ENCODE results near the gene GRID1.

The GRID1 gene

DNA sequence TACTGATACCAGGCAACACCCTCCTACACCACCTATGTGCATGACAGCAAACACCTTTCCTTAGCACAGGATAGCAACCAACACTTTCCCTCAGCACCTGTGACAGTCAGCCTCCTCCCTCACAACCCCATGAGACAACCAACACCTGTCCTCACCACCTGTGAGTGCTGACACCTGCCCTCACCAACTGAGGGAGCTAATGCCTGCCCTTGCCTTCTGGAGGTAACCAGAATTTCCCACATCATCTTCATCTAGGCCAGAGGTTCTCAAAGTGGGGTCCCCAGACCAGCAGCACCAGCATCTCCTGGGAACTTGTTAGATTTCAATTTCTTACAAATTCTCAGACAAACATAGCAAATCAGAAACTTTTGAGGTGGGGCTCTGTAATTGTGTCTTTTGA is 112.5 kb downstream of the GRID1 start:
- no peaks in the 10 kb centered on the region for H3K4me1 ChIP-seq
- no peaks in the 10 kb centered on the region for H3K27me3 ChIP-seq (ENCODE audit: low read depth)
- DNase-seq (ENCODE audit: low spot score in 2 of 2): no peak
- in situ Hi-C loops (cut with MboI; ENCODE audit: low sequenced_read_pairs): no loop called here
- no peaks in the 10 kb centered on the region for H3K9me3 ChIP-seq
- H3K4me3 ChIP-seq: no peak overlapping the region
- no peaks in the 10 kb centered on the region for H3K36me3 ChIP-seq (replicated peaks)

DNA sequence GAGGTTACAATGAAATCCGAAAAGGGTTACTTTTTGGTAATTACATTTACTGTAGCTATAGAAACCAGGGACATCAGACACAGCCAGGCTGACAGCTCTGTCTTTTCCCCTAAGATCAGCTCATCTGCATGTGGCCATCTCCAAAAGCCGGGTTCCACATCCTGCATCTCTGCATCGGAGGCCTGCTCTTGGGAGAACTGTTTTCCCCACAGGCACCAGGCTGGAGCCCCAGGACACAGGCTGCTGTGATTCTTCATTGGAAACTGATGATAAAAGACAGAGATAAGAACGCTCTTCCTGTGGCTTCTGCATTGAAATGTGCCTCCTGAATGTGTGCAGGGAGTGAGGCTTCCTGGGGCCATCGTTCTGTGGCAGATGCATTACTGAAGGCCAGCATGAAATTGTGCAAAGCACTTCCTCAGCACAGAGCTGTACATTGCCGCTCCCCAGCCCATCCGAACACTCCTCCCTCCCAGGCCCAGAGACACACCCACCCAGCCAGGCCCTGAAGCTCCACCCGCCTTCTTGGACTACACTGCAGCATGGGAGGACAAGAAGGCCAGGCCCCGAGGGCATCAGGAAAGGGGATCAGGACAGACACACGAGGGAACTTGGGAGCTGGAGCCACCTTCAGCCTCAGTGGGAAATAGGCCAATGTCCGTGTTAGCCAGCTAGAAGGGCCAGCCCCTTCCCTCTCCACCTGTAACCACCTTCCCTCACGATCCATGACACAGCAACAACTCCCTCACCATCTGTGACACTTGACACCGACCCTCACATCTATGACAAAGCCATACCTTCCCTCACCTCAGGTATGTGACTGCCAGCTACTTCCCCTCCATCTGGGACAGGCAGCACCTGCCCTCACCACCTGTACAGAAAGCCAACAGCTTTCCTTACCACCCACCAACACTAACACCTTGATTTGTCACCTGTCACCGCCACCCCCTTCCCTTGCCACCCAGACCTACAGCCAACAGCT is 113.2 kb downstream of the GRID1 start:
- no peaks in the 10 kb centered on the region for H3K27me3 ChIP-seq (ENCODE audit: low read depth)
- H3K36me3 ChIP-seq (replicated peaks): no peaks in the 10 kb centered on the region
- H3K4me1 ChIP-seq: no peaks in the 10 kb centered on the region
- in situ Hi-C loops (cut with MboI; ENCODE audit: low sequenced_read_pairs): no loop called here
- DNase-seq (ENCODE audit: low spot score in 2 of 2): peak in 1 of 2 experiments; percentile 38
- no peak overlapping the region for H3K4me3 ChIP-seq
- no peaks in the 10 kb centered on the region for H3K9me3 ChIP-seq

DNA sequence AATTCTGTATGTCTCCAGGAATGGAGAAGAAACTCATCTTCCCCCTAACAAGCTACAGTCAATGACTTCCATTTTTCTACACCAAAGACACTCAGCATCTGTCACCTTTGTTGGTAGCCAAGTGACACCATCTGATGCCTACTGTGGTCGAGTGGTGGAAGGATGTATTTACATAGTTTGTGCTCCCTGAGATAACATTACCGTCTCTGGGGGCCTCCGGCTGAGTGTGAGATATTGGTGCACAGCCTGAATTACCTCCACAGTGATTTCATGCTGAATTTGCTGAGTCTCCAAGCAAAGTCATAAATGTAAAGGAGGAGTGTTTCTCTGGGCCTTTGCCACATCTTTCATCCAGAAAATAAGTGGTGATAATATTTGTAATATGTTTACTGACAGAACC is 114.0 kb downstream of the GRID1 start:
- in situ Hi-C loops (cut with MboI; ENCODE audit: low sequenced_read_pairs): no loop called here
- no peaks in the 10 kb centered on the region for H3K36me3 ChIP-seq (replicated peaks)
- no peaks in the 10 kb centered on the region for H3K4me1 ChIP-seq
- H3K9me3 ChIP-seq: no peaks in the 10 kb centered on the region
- no peak overlapping the region for H3K4me3 ChIP-seq
- no peaks in the 10 kb centered on the region for H3K27me3 ChIP-seq (ENCODE audit: low read depth)
- DNase-seq (ENCODE audit: low spot score in 2 of 2): no peak

DNA sequence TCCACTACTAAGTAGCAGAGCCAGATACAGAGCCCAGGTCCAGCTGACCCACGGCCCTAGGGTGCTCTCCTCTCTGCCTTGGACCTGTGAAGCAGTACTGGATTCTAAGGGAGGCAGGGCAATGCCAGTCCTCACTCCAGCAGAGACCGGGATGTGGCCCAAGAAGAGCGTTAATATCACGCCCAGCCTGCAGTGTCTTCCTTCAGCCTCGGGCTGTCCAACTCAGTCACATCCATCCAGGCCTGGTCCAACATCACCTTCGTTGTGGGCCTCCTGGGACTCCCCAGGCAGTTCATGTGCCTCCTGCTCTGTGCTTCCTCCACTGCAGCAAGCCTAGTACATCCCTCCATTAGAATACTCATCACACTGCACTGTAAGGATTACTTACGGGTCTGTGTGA is 114.5 kb downstream of the GRID1 start:
- no peaks in the 10 kb centered on the region for H3K36me3 ChIP-seq (replicated peaks)
- H3K4me3 ChIP-seq: no peak overlapping the region
- no peaks in the 10 kb centered on the region for H3K9me3 ChIP-seq
- H3K4me1 ChIP-seq: no peaks in the 10 kb centered on the region
- in situ Hi-C loops (cut with MboI; ENCODE audit: low sequenced_read_pairs): no loop called here
- no peak for DNase-seq (ENCODE audit: low spot score in 2 of 2)
- no peaks in the 10 kb centered on the region for H3K27me3 ChIP-seq (ENCODE audit: low read depth)

DNA sequence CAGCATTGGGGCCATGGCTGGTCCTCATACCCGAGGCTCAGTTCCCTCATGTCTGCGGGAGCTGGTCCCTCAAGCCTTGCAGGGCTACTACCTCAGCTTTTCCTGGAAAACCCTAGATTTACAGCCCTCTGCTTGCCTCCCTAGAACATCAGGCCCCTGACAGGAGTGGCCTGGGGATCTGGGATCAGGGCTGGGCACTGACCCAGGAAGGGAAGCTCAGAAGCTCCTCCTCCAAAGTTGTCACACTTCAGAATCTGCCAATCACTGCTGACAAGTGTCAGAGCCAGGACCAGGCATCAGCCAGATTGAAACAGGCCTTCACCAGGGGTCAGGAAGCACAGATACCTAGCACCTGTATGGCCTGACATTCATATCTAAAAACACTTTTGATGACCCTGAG is 115.2 kb downstream of the GRID1 start:
- Histone ChIP-seq H3K36me3 (replicated peaks) (no peaks in the 10 kb centered on the region), H3K9me3 (no peaks in the 10 kb centered on the region), H3K4me3 (no peak overlapping the region), H3K4me1 (no peaks in the 10 kb centered on the region), H3K27me3 (ENCODE audit: low read depth) (no peaks in the 10 kb centered on the region)
- in situ Hi-C loops (cut with MboI; ENCODE audit: low sequenced_read_pairs): no loop called here
- no peak for DNase-seq (ENCODE audit: low spot score in 2 of 2)

DNA sequence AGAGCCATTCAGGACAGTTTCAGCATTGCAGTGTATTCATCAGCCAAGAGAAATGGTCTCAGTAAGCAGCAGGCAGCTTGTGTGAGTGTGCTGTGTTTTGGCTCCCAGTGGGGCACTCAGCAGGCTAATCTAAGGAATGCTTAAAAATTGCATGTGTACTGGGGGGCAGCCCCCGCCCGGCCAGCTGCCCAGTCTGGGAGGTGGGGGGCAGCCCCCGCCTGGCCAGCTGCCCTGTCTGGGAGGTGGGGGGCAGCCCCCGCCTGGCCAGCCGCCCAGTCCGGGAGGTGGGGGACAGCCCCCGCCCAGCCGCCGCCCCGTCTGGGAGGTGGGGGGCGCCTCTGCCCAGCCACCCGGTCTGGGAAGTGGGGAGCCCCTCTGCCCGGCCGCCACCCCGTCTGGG is 116.2 kb downstream of the GRID1 start:
- in situ Hi-C loops (cut with MboI; ENCODE audit: low sequenced_read_pairs): no loop called here
- Histone ChIP-seq H3K27me3 (ENCODE audit: low read depth) (no peaks in the 10 kb centered on the region), H3K9me3 (no peaks in the 10 kb centered on the region), H3K4me1 (no peaks in the 10 kb centered on the region), H3K4me3 (no peak overlapping the region), H3K36me3 (replicated peaks) (no peaks in the 10 kb centered on the region)
- no peak for DNase-seq (ENCODE audit: low spot score in 2 of 2)

DNA sequence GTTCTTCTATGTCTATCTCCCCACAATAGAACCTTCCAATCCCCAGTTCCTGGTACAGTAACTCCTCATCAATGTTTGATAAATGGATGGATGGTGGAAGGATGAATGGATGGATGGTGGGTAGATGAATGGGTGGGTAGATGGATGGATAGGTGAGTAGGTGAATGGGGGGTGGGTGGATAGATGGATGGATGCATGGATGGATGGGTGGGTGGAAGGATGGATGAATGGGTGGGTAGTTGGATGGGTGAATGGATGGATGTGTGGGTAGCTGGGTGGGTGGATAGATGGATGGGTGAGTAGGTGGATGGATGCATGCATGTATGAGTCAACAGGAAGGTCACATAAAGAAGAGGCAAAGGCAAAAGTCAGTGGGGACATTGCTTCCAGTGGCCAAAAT is 116.8 kb downstream of the GRID1 start:
- Histone ChIP-seq H3K36me3 (replicated peaks) (no peaks in the 10 kb centered on the region), H3K27me3 (ENCODE audit: low read depth) (no peaks in the 10 kb centered on the region), H3K4me3 (no peak overlapping the region), H3K9me3 (no peaks in the 10 kb centered on the region), H3K4me1 (0 out of 2 replicates have a peak, but pooled peaks cover under 1% of the 10 kb centered on the region)
- in situ Hi-C loops (cut with MboI; ENCODE audit: low sequenced_read_pairs): no loop called here
- no peak for DNase-seq (ENCODE audit: low spot score in 2 of 2)

DNA sequence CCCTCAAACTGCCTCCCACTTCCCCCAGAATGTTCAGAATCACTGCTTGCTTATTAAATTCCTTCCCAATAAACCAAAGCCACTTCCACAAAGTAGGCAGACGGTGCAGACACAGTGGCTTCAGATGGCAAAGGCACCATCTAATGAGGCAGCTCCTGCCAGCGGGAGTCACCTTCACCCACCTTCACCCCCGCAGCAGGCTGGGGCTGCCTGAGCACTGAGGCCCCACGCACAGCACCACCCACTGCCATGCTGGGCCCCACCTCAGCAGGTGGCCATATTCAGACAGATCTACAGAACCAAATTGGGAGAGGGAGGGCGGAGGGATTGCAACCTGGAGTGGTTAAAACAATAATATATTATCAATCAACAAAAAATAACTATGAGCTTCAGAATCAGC is 118.5 kb downstream of the GRID1 start:
- no peaks in the 10 kb centered on the region for H3K36me3 ChIP-seq (replicated peaks)
- DNase-seq (ENCODE audit: low spot score in 2 of 2): no peak
- no peak overlapping the region for H3K4me3 ChIP-seq
- peaks cover 10% of the 10 kb centered on the region for H3K4me1 ChIP-seq
- no peaks in the 10 kb centered on the region for H3K9me3 ChIP-seq
- in situ Hi-C loops (cut with MboI; ENCODE audit: low sequenced_read_pairs): no loop called here
- H3K27me3 ChIP-seq (ENCODE audit: low read depth): no peaks in the 10 kb centered on the region

DNA sequence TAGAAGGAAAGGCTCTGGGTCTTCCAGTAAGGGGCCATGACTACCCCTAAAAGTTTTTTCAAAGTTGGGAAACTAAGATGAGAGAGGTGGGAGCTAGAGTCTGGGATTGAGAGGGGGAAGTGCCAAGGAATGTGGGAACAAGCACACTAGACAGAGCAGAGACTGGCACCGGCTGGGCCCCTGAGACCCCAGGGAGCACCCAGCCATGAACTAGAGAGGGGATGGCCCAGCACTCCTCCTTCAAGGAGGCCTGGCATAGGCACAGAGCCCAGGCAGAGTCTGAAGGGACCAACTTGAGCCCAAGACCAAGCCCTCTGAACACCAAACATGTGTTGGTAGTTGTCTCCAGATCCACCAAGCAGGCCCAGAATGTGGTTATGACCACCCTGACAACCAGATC is 119.0 kb downstream of the GRID1 start:
- DNase-seq (ENCODE audit: low spot score in 2 of 2): no peak
- Histone ChIP-seq H3K4me3 (no peak overlapping the region), H3K27me3 (ENCODE audit: low read depth) (no peaks in the 10 kb centered on the region), H3K9me3 (no peaks in the 10 kb centered on the region), H3K4me1 (peaks cover 10% of the 10 kb centered on the region), H3K36me3 (replicated peaks) (no peaks in the 10 kb centered on the region)
- in situ Hi-C loops (cut with MboI; ENCODE audit: low sequenced_read_pairs): no loop called here

DNA sequence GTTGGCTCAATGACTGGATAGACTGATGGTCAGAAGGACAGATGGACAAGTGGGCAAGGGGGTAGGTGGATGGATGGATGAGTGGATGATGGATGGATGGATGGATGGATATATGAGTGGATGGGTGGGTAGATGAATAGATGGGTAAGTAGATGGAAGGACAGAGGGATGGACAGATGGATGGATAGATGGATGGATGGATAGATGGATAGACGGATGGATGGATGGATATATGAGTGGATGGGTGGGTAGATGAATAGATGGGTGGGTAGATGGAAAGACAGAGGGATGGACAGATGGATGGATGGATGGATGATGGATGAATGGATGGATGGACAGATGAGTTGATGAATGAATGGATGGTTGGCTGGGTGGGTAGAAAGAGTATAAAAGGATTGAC is 119.5 kb downstream of the GRID1 start:
- no peaks in the 10 kb centered on the region for H3K27me3 ChIP-seq (ENCODE audit: low read depth)
- in situ Hi-C loops (cut with MboI; ENCODE audit: low sequenced_read_pairs): no loop called here
- no peak overlapping the region for H3K4me3 ChIP-seq

DNA sequence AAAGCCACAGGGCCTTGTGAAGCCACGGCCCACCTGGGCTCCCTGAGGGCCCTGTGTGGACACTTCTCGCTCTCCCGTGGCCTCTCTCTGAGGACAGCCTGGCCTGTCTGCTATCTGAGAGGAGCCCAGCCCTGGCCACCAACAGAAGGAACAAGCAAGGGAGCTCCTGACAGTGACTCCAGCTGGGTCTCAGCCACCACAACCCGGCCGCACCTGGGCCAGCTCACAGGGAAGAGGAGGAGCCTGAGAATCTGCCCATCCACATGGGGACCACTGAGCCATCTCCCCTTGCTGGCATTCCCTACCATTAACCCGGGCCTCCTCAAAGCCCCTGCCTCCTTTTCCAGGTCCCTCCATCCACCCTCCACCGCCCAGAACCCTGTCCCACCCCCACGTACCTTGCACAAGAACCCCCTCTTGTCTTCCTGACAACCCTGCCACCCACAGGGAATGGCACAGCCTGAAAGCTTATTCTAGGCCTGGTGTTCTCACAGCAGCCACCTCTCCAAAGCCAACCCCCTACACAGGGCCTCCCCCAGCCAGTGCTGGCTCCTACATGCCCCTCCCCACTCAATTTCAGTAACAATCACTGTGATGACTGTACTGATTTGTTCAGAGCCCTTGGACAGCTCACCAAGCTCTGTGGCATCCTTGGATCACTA is 120.2 kb downstream of the GRID1 start:
- DNase-seq (ENCODE audit: low spot score in 2 of 2): no peak
- in situ Hi-C loops (cut with MboI; ENCODE audit: low sequenced_read_pairs): no loop called here
- H3K36me3 ChIP-seq (replicated peaks): no peaks in the 10 kb centered on the region
- H3K27me3 ChIP-seq (ENCODE audit: low read depth): no peaks in the 10 kb centered on the region
- no peaks in the 10 kb centered on the region for H3K9me3 ChIP-seq
- peaks cover 10% of the 10 kb centered on the region for H3K4me1 ChIP-seq
- no peak overlapping the region for H3K4me3 ChIP-seq

More for the DNA sequence above, 119.5 kb downstream of the GRID1 start:
- DNase-seq (ENCODE audit: low spot score in 2 of 2): no peak
- Histone ChIP-seq H3K9me3 (no peaks in the 10 kb centered on the region), H3K4me1 (peaks cover 10% of the 10 kb centered on the region), H3K36me3 (replicated peaks) (no peaks in the 10 kb centered on the region)

DNA sequence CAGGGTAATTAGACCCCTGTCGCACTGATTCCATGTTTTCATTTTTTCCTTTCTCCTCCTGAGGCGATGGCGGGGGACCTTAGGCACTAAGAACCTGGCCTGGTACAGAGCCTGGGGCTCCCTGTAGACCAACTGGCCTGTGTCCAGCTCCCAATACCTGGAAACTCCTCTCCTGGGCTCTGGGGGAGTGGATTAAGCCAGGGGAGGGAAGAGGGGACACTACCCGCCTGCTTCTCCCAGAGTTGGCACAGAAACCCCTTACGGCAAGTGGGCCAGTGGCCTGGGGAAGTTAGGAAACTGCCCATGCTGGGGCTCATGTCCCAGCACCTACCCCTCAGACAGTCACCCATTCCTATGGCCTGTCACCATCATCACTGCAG is 121.6 kb downstream of the GRID1 start:
- H3K36me3 ChIP-seq (replicated peaks): no peaks in the 10 kb centered on the region
- H3K9me3 ChIP-seq: no peaks in the 10 kb centered on the region
- peaks cover 10% of the 10 kb centered on the region for H3K4me1 ChIP-seq
- no peaks in the 10 kb centered on the region for H3K27me3 ChIP-seq (ENCODE audit: low read depth)
- no peak for DNase-seq (ENCODE audit: low spot score in 2 of 2)
- H3K4me3 ChIP-seq: no peak overlapping the region
- in situ Hi-C loops (cut with MboI; ENCODE audit: low sequenced_read_pairs): no loop called here

DNA sequence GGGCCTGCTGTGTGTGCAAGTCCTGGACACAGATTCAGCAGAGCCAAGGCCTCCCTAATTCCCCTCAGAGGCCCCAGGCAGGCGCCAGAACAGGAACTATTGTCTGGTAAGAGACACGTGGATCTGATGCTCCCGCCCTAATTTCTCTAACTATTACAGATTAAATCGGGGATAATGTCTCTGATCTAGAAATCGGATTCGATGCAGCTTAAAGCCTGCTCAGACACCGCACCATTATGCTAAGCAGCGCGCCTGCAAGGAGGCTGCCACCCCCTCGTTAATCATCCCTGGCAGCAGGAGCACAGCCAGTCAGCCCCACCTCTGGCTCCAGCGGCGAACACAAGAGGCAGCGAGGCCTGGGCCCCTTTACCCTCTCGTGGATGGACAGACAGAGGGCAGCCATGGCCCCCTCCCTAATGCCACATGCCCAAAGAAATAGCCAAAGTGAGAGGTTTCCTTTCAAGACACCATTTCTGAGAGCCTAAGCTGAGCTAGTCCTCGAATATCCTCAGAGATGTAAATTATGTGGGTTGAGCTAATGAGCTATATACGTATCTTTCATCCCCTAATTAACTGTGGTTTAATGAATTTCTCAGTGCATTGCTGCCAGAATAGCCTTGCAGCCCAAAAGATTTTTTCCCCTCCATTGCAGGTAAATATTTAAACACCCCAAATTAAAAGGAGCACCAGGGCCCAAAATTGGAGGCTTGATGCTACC is 122.1 kb downstream of the GRID1 start:
- peak; percentile 29 to 59 for DNase-seq (ENCODE audit: low spot score in 2 of 2)
- no peaks in the 10 kb centered on the region for H3K9me3 ChIP-seq
- H3K27me3 ChIP-seq (ENCODE audit: low read depth): no peaks in the 10 kb centered on the region
- H3K4me3 ChIP-seq: no peak overlapping the region
- H3K36me3 ChIP-seq (replicated peaks): no peaks in the 10 kb centered on the region
- in situ Hi-C loops (cut with MboI; ENCODE audit: low sequenced_read_pairs): no loop called here
- H3K4me1 ChIP-seq: peaks cover 10% of the 10 kb centered on the region

DNA sequence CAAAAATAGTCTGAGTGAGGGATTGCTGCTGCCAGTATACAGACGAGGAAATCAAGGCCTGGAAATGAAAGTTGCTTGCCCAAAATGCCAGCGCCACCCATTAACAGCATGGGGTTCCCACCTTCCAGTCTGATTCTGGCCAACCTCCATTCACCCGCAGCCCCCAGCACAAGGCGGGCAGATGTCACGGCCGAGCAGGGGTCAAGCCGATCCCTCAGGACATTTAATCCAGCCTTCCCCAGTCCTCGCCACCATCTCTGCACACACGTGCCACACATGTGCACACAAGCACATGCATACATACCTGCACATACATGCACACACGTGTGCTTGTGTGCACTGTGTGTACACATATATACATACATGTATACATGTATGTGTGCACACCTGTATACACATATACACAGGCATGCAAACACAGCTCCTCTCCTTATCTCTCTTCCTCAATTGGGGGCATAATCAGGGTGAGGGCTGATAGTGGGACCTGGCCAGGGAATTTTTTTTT is 122.9 kb downstream of the GRID1 start:
- H3K36me3 ChIP-seq (replicated peaks): no peaks in the 10 kb centered on the region
- H3K27me3 ChIP-seq (ENCODE audit: low read depth): no peaks in the 10 kb centered on the region
- in situ Hi-C loops (cut with MboI; ENCODE audit: low sequenced_read_pairs): no loop called here
- H3K9me3 ChIP-seq: no peaks in the 10 kb centered on the region
- peaks cover 10% of the 10 kb centered on the region for H3K4me1 ChIP-seq
- no peak overlapping the region for H3K4me3 ChIP-seq
- no peak for DNase-seq (ENCODE audit: low spot score in 2 of 2)
